Central memory CD8-positive, alpha-beta T cell (primary cell): ENCODE measurements around the gene AP4B1.
"Not testable (repeated sequence)": the region's sequence is repeated elsewhere in the genome, so short reads cannot be mapped to it uniquely, and the experiment has no call there.

Experiments
- ATAC-seq: fragments of 150-1000 bp; cut with Tn5 transposase; replicated peaks from 2 replicates; pipeline ENCODE4 v1.10.0; 2022; ENCODE audit warnings: mild to moderate bottlenecking, moderate FRiP score, moderate number of reproducible peaks; ENCODE audit not compliant: poor library complexity, severe bottlenecking; ENCODE audit errors: extremely low read depth
- DNase-seq, 2 donors: peaks; one replicate each; pipeline ENCODE4 v3.0.0; 2021; ENCODE audit warnings: low spot score in 2 of 2
- H3K27ac Mint-ChIP-seq: one replicate; pipeline ENCODE4 v1.8.0; 2022; ENCODE audit warnings: low read depth, mild to moderate bottlenecking, moderate library complexity, mixed read lengths
- H3K27me3 Mint-ChIP-seq: one replicate; pipeline ENCODE4 v1.8.0; 2022; ENCODE audit warnings: mixed read lengths
- H3K36me3 Mint-ChIP-seq: one replicate; pipeline ENCODE4 v1.8.0; 2022; ENCODE audit warnings: mild to moderate bottlenecking, moderate library complexity, mixed read lengths; ENCODE audit not compliant: insufficient read depth
- H3K4me1 Mint-ChIP-seq: one replicate; pipeline ENCODE4 v1.8.0; 2022; ENCODE audit warnings: mixed read lengths
- H3K4me3 Mint-ChIP-seq: one replicate; pipeline ENCODE4 v1.8.0; 2022; ENCODE audit warnings: mild to moderate bottlenecking, moderate library complexity, mixed read lengths
- H3K9me3 Mint-ChIP-seq: one replicate; pipeline ENCODE4 v1.8.0; 2022; ENCODE audit warnings: mixed read lengths

The AP4B1 gene

DNA sequence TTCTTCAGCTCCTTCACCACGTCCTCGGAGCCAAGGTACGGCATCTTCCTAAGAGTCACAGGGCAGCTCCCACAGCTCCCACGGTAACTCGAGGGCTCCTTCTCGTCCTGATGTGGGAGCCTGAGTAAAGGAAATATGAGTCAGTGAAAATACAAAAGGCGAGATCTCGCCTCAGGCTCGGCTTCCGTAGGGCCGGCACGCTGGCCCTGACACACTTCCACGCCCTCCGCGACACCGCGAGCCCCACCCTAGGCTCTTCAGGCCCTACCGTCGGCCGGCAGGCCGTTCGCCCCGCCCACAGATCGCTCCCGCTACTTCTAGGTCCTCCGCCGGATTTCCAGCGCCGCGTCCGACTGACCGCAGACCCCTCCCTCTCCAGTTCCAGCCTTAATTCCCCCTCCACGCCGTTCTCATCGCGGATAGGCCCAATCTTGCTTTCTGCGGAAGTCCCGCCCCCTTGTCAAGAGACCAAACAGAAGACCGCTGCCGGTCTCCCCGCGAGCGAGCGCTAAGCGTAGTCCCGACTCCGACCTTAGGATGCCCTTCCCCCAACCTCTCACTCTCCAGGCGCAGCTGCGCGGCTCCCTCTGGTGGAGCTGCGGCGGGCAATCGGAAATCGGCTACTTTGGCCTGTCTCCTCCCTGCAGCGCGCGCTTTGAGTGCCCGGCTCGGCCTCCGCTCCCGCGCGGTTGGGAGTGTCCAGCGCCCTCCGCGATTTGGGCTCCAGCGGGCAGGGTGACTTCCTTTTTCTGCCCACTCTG, at the start of gene AP4B1, which contains the start of gene DCLRE1B:
AP4B1 (minus strand) TSS at position 126 of the 761 bp plus-strand sequence; CDS start at position 44, 82 bp downstream.
DCLRE1B (plus strand) TSS at position 653 of the 761 bp plus-strand sequence. CDS start 261 bp downstream, outside the sequence.
- Mint-ChIP-seq H3K27ac (peak within 1 kb of the TSS; percentile 98), H3K36me3 (peaks cover 13% of the 10 kb centered on the region), H3K4me1 (peaks cover 46% of the 10 kb centered on the region), H3K9me3 (no peaks in the 10 kb centered on the region), H3K4me3 (peak within 1 kb of the TSS; percentile 92), H3K27me3 (no peaks in the 10 kb centered on the region)
- ATAC-seq (peak; percentile 92), DNase-seq (peak; percentile 88 to 96)

GRCh38 chr1:113951719-113952118, 47.1 kb upstream of the AP4B1 start:
- Mint-ChIP-seq H3K27ac (peak overlapping the region; percentile 19), H3K27me3 (no peaks in the 10 kb centered on the region), H3K36me3 (peaks cover 38% of the 10 kb centered on the region), H3K4me3 (no peak overlapping the region), H3K4me1 (peaks cover 36% of the 10 kb centered on the region), H3K9me3 (no peaks in the 10 kb centered on the region)
- no peak for DNase-seq
- no peak for ATAC-seq

DNA sequence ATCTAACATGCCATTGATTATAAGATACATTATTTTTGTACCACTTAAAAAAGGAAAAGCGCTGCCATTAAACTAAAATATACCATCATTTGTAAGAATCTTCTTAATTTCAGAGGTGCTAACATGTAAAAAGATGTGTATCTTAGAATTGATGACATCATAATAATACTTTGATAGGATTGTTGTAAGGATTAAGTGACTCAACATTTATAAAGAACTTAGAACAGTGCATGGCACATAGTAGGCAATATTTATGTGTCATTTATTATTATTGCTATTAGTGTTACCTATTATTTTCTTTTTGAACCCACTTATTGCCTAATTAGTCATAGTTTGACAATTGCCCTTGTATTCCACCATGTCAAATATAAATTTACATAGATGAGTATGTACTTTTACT, 46.3 kb upstream of the AP4B1 start:
- H3K4me1 Mint-ChIP-seq = peaks cover 44% of the 10 kb centered on the region
- H3K27ac Mint-ChIP-seq = no peak overlapping the region
- no peaks in the 10 kb centered on the region for H3K9me3 Mint-ChIP-seq
- no peaks in the 10 kb centered on the region for H3K27me3 Mint-ChIP-seq
- H3K36me3 Mint-ChIP-seq = peaks cover 34% of the 10 kb centered on the region
- DNase-seq = no peak
- ATAC-seq = no peak
- no peak overlapping the region for H3K4me3 Mint-ChIP-seq

DNA sequence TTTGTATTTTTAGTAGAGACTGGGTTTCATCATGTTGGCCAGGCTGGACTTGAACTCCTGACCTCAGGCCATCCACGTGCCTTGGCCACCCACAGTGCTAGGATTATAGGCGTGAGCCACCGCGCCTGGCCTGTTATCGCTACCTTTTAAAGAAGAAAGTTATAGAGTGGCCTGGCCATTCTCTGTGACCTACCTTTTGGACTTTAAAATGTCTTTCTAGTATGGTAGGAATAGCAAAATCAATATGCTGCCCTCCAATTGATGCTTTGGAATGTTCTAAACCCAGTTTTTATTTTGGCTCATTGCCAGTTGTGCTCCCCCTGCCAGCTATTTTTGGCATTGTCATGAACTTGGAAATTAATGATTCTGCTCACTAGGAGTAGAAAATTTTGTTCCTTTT, 44.4 kb upstream of the AP4B1 start:
- Mint-ChIP-seq H3K4me1 (peaks cover 59% of the 10 kb centered on the region), H3K36me3 (peaks cover 29% of the 10 kb centered on the region), H3K9me3 (no peaks in the 10 kb centered on the region), H3K4me3 (no peak overlapping the region), H3K27me3 (no peaks in the 10 kb centered on the region), H3K27ac (peak overlapping the region; percentile 92)
- ATAC-seq = no peak
- no peak for DNase-seq

DNA sequence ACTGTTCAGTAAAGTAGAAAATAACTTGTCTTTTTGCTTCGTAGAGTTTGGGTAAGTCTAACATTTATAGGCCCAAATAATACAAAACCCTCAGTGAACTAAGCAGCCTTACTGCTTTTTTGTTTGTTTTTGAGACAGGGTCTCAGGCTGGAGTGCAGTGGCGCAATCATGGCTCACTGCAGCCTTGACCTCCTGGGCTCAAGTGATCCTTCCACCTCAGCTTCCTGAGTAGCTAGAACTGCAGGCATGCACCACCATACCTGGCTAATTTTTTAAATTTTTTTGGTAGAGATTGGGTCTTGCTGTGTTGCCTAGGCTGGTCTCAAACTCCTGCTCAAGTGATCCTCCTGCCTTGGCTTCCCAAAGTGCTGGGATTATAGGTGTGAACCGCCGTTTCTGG, 43.6 kb upstream of the AP4B1 start:
- DNase-seq, ATAC-seq, H3K9me3 Mint-ChIP-seq, H3K4me3 Mint-ChIP-seq, H3K27me3 Mint-ChIP-seq: not testable (repeated sequence)
- Mint-ChIP-seq H3K36me3 (peaks cover 26% of the 10 kb centered on the region), H3K27ac (peak overlapping the region; percentile 92), H3K4me1 (peaks cover 59% of the 10 kb centered on the region)

DNA sequence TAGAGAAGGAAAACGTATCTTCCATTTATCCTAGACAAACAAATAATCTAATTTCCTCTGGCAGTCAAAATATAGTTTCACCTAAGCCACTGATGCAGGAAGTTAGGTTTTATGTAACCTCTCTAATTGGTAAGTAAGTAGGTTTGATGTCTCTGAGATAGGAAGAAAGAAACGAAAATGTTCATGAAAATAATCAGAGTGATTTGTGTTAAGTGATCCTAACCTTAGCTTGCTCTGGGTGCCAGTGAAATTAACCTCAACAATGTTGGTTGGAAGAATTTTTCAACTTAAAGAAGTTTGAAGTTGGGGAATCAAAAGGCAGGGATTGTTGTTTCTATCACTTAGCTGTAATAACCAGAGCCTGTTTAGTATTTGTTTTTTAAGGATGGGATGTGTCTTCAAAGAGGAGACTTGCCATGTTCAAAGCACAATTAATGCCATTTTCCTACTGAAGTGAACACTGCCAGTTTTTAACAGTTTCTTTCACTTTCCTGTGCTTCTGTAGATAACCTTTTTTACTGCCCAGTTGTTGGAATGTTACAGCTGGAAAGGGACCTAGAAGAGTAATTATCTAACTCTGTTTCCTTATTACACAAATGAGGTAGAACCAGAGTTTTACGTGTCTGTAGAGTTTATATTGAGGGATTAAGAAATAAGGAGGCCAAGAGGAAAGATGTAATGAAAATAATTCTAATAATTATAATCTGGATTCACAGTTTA, 42.9 kb upstream of the AP4B1 start:
- Mint-ChIP-seq H3K4me3 (peak overlapping the region; percentile 60), H3K27me3 (no peaks in the 10 kb centered on the region), H3K4me1 (peaks cover 62% of the 10 kb centered on the region), H3K27ac (peak overlapping the region; percentile 92), H3K9me3 (no peaks in the 10 kb centered on the region), H3K36me3 (peaks cover 28% of the 10 kb centered on the region)
- ATAC-seq (peak; percentile 68), DNase-seq (no peak)

DNA sequence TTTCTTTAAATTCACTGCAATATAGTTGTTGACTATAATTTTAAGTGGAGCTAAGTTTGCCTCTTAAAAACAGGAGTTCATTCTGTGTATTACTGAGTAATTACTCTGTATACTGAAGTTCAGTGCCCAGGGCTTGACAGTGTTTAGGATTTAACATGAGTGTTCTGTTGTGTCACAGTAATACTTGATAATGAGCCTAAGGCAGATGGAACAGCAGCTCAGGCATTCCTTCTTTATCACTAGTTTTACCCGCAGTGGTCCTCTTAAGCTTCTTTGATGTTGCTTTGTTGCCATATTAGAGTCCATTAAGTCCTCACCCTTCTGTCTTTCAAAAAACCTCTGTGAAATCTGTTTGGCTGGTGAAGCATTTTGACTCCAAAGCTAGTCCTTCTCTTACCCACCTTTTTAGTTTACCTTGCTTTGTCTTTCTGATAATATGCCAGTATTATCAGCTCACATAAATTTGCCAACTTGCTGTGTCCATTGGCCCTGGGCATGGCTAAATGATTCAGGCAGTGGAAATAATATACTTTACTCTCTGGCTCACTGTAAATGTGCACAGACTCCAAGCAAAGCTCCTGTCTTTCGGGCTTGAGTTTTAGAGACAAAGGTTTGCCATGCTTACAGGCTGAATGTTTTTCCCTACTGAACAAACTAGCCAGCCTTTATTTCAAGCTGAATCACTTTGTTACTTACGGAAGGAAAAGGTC, 42.2 kb upstream of the AP4B1 start:
- H3K27me3 Mint-ChIP-seq = no peaks in the 10 kb centered on the region
- H3K27ac Mint-ChIP-seq = peak overlapping the region; percentile 92
- peaks cover 61% of the 10 kb centered on the region for H3K4me1 Mint-ChIP-seq
- ATAC-seq (peak; percentile 26), DNase-seq (no peak)
- H3K36me3 Mint-ChIP-seq = peaks cover 31% of the 10 kb centered on the region
- no peaks in the 10 kb centered on the region for H3K9me3 Mint-ChIP-seq
- H3K4me3 Mint-ChIP-seq = peak overlapping the region; percentile 60

DNA sequence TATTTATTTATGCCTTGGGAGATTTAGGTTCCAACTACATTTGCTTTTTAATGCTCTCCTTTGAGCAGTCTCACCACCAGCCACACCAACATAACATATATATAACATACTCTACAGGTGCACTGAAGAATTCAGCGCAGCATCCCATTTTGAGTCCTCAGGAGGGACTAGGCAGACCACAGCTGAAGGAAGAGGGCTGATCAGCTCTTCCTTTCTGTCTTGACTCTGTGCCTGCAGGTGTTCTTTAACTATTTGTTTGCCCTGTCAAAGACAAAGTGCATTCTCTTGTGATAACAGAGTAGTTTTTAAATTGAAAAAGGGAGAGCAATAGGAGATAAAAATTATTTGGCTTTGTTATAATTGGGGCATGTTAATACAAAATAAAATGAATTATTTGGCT, 41.5 kb upstream of the AP4B1 start:
- ATAC-seq (no peak), DNase-seq (no peak)
- Mint-ChIP-seq H3K4me3 (peak overlapping the region; percentile 45), H3K4me1 (peaks cover 58% of the 10 kb centered on the region), H3K27ac (peak overlapping the region; percentile 27), H3K27me3 (no peaks in the 10 kb centered on the region), H3K9me3 (no peaks in the 10 kb centered on the region), H3K36me3 (peaks cover 32% of the 10 kb centered on the region)

DNA sequence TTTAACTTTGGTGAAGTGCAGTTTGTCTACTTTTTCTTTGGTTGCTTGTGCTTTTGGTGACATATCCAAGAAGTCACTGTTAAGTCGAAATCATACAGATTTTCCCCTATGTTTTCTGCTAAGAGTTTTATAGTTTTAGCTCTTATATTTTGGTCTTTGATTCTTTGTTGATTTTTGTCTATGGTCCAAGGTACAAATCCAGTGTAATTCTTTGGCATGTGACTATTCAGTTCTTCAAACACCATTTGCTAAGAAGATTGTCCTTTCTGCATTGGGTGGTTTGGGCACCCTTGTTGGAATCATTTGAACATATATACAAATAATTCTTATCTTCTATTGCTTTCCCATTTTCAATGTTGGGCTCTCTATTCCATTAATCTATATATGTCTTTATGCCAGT, 40.7 kb upstream of the AP4B1 start:
- Mint-ChIP-seq H3K36me3 (peaks cover 40% of the 10 kb centered on the region), H3K4me3 (no peak overlapping the region), H3K4me1 (peaks cover 66% of the 10 kb centered on the region), H3K27ac (peak overlapping the region; percentile 27), H3K9me3 (no peaks in the 10 kb centered on the region), H3K27me3 (no peaks in the 10 kb centered on the region)
- ATAC-seq (no peak), DNase-seq (no peak)

DNA sequence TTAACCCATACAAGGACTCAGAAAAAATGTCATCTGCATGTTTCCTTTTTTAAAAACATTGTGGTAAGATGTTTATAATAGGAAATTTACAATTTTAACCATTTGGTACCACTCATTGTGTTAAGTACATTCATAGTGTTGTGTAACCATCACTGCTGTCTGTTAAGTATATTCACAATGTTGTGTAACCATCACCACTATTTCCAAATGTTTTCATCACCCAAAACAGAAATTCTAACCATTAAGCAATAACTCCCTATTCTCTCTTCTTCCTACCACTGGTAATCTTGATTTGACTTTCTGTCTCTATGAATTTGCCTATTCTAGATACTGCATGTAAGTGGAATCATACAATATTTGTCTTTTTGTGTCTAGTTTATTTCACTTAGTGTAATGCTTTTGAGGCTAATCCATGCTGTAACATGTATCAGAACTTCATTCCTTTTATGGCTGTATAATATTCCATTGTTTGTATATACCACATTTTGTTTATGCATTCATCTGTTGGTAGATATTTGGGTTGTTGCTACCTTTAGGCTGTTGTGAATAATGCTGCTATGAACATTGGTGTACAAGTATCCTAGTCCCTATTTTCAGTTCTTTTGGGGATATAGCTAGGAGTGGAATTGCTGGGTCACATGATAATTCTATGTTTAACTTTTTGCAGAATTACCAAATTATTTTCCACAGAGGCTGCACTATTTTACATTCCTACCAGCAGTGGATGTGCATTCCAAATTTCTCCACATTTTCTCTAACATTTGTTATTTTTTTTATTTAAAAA, 38.6 kb upstream of the AP4B1 start:
- no peak overlapping the region for H3K4me3 Mint-ChIP-seq
- no peaks in the 10 kb centered on the region for H3K9me3 Mint-ChIP-seq

GRCh38 chr1:113942527-113942926, 37.9 kb upstream of the AP4B1 start:
- Mint-ChIP-seq H3K4me3 (no peak overlapping the region), H3K4me1 (peaks cover 78% of the 10 kb centered on the region), H3K27me3 (no peaks in the 10 kb centered on the region), H3K9me3 (no peaks in the 10 kb centered on the region), H3K36me3 (peaks cover 45% of the 10 kb centered on the region), H3K27ac (peak overlapping the region; percentile 76)
- ATAC-seq = no peak
- no peak for DNase-seq

More for the DNA sequence above, 38.6 kb upstream of the AP4B1 start:
- Mint-ChIP-seq H3K36me3 (peaks cover 41% of the 10 kb centered on the region), H3K4me1 (peaks cover 78% of the 10 kb centered on the region), H3K27me3 (no peaks in the 10 kb centered on the region), H3K27ac (peak overlapping the region; percentile 47)
- DNase-seq (no peak), ATAC-seq (no peak)

- H3K36me3 Mint-ChIP-seq = peaks cover 49% of the 10 kb centered on the region
- peak overlapping the region; percentile 71 for H3K27ac Mint-ChIP-seq
- H3K9me3 Mint-ChIP-seq = no peaks in the 10 kb centered on the region
- no peaks in the 10 kb centered on the region for H3K27me3 Mint-ChIP-seq
- ATAC-seq (no peak), DNase-seq (no peak)
- H3K4me1 Mint-ChIP-seq = peaks cover 76% of the 10 kb centered on the region
- H3K4me3 Mint-ChIP-seq = peak overlapping the region; percentile 74
Measured at GRCh38 chr1:113941245-113941559, 36.6 kb upstream of the AP4B1 start.
